Testis (tissue), 5 donors: Measurements from ENCODE around the gene ZNF500. TPM values are rescaled to one million over a fixed set of nuclear protein-coding genes. Genes with fewer than 3 reads are reported as not detected.

Source experiments
- DNase-seq: peaks from one replicate; pipeline ENCODE4 v3.0.0-alpha.2; 2019
- H3K27ac ChIP-seq, 2 donors: fragments of 200-600 bp; sonication (generic); one replicate each; pipeline ENCODE4 v1.5.1; 2019
- H3K27me3 ChIP-seq: fragments of 200-600 bp; sonication (generic); one replicate; pipeline ENCODE4 v1.5.1; 2019
- H3K36me3 ChIP-seq: fragments of 200-600 bp; sonication (generic); one replicate; pipeline ENCODE4 v1.5.1; 2017; ENCODE audit warnings: low read depth; ENCODE audit errors: missing control alignments
- H3K4me1 ChIP-seq: fragments of 200-600 bp; sonication (generic); one replicate; pipeline ENCODE4 v1.5.1; 2019
- H3K4me3 ChIP-seq, 2 donors: fragments of 200-600 bp; sonication (generic); one replicate each; pipeline ENCODE4 v1.5.1; 2017 to 2019
- H3K9me3 ChIP-seq: fragments of 200-600 bp; sonication (generic); one replicate; pipeline ENCODE4 v1.5.1; 2017
- CTCF ChIP-seq, 3 experiments: fragments of 450-650 bp in 2 of 3; fragments of 200-600 bp in 1 of 3; sonication (generic) in 1 of 3; IDR thresholded peaks; one replicate each; pipeline ENCODE4 v1.5.1; 2016 to 2019; ENCODE audit warnings: antibody characterized with exemption in 3 of 3, mild to moderate bottlenecking in 2 of 3, moderate library complexity in 1 of 3
- POLR2A ChIP-seq: fragments of 450-650 bp; IDR thresholded peaks from one replicate; pipeline ENCODE4 v1.6.1; 2017; ENCODE audit warnings: antibody characterized with exemption, mild to moderate bottlenecking, moderate library complexity
- WGBS, 2 donors: methylation state at CpG; one replicate each; pipeline ENCODE4 v1.1.5; 2018; 5-methylcytosine and 5-hydroxymethylcytosine counted together
- intact Hi-C: fragments of 100-400 bp; cut with DNase I; formaldehyde crosslinking; loops from one replicate; pipeline ENCODE4 v1.15.1; 2023; ENCODE audit warnings: low total_unique reads
- long read RNA-seq, 2 donors: transcript quantifications; one replicate each; lab custom pipeline, GENCODE V29; 2026
- polyA plus RNA-seq: library from polyadenylated mRNA; stranded (reverse); fragments of 350-450 nt; fragmentation: Illumina TruSeq; extraction: RNeasy Lipid Tissue Mini Kit (QIAGEN cat#74804); gene quantifications from one replicate; pipeline ENCODE4 v1.2.3, GENCODE V29; 2014; ENCODE audit warnings: low read depth, low replicate concordance; ENCODE audit not compliant: insufficient read depth
- total RNA-seq, 2 donors: library from RNA; depleted of rRNA; stranded (reverse); fragments of >200 nt; gene quantifications; one replicate each; pipeline ENCODE4 v1.2.3, GENCODE V29; 2016

ZNF500 gene
- 10 to 100 TPM; 24.3 to 24.9 TPM for total RNA-seq
- 12.5 TPM for polyA plus RNA-seq
- long read RNA-seq, donor 1, full-length matches to known transcripts, result 5 of 5 reads
- long read RNA-seq, donor 1, partial matches to known transcripts, result 0 of 5 reads
- long read RNA-seq, donor 1, other reads (novel, unspliced or antisense), result 0 of 5 reads
- long read RNA-seq, donor 2, full-length matches to known transcripts, result 5 of 5 reads
- long read RNA-seq, donor 2, partial matches to known transcripts, result 0 of 5 reads
- long read RNA-seq, donor 2, other reads (novel, unspliced or antisense), result 0 of 5 reads

- DNase-seq, result peak; percentile 99
- H3K4me1 ChIP-seq, result peaks cover 19% of the 10 kb centered on the region
- H3K27me3 ChIP-seq, result no peaks in the 10 kb centered on the region
- H3K27ac ChIP-seq, result peak within 1 kb of the TSS; percentile 87 to 96
- TF ChIP-seq POLR2A, result no peak
- TF ChIP-seq CTCF (IDR thresholded peaks at IDR 0.05), result no peak
- peak within 1 kb of the TSS; percentile 94 to 99 for H3K4me3 ChIP-seq
- intact Hi-C loops, result loop anchor here (10.0 kb wide), 1 partner anchor 162 kb away; no protein-coding TSS in a partner anchor
- H3K9me3 ChIP-seq, result no peaks in the 10 kb centered on the region
- 3 to 5% methylated on average over 18 to 63 of the region's 72 CpGs for WGBS, 2 donors
- H3K36me3 ChIP-seq, result no peaks in the 10 kb centered on the region
These were observed at the start of gene ZNF500 for GRCh38 chr16:4766875-4767628. TSS of gene ZNF500 (minus strand) at chr16:4767162. CDS start at chr16:4765978, 1,184 bp downstream.

GRCh38 chr16:4814542-4815173, 47.7 kb upstream of the ZNF500 start:
- intact Hi-C loops, result no loop called here
- H3K27me3 ChIP-seq, result no peaks in the 10 kb centered on the region
- H3K9me3 ChIP-seq, result no peaks in the 10 kb centered on the region
- no peak overlapping the region for H3K27ac ChIP-seq
- no peak overlapping the region for H3K4me3 ChIP-seq
- no peaks in the 10 kb centered on the region for H3K4me1 ChIP-seq
- no peak for TF ChIP-seq POLR2A
- no peak for TF ChIP-seq CTCF (IDR thresholded peaks at IDR 0.05)
- WGBS, 2 donors, result 70 to 75% methylated on average over 14 to 16 of the region's 16 CpGs
- DNase-seq, result no peak
- H3K36me3 ChIP-seq, result no peaks in the 10 kb centered on the region

- H3K9me3 ChIP-seq, result no peaks in the 10 kb centered on the region
- TF ChIP-seq CTCF (IDR thresholded peaks at IDR 0.05) (no peak), POLR2A (no peak)
- intact Hi-C loops, result no loop called here
- no peaks in the 10 kb centered on the region for H3K4me1 ChIP-seq
- no peak overlapping the region for H3K4me3 ChIP-seq
- H3K36me3 ChIP-seq, result no peaks in the 10 kb centered on the region
- H3K27ac ChIP-seq, result no peak overlapping the region
- H3K27me3 ChIP-seq, result no peaks in the 10 kb centered on the region
- no peak for DNase-seq
These were observed 47.1 kb upstream of the ZNF500 start for GRCh38 chr16:4814046-4814445.

GRCh38 chr16:4813251-4814003, 46.5 kb upstream of the ZNF500 start:
- H3K36me3 ChIP-seq, result no peaks in the 10 kb centered on the region
- no peaks in the 10 kb centered on the region for H3K27me3 ChIP-seq
- H3K27ac ChIP-seq, result no peak overlapping the region

More at GRCh38 chr16:4813251-4814003, 46.5 kb upstream of the ZNF500 start:
- 94 to 97% methylated on average over 15 to 16 of the region's 16 CpGs for WGBS, 2 donors
- intact Hi-C loops, result no loop called here
- Histone ChIP-seq H3K9me3 (no peaks in the 10 kb centered on the region), H3K4me1 (no peaks in the 10 kb centered on the region), H3K4me3 (no peak overlapping the region)
- no peak for TF ChIP-seq POLR2A
- TF ChIP-seq CTCF (IDR thresholded peaks at IDR 0.05), result no peak
- no peak for DNase-seq
